ENCODE data around the gene FAM156B. TPM values are rescaled to one million over a fixed set of nuclear protein-coding genes. Genes with fewer than 3 reads are reported as not detected.
"Not testable (repeated sequence)": the region's sequence is repeated elsewhere in the genome, so short reads cannot be mapped to it uniquely, and the experiment has no call there.

Gene FAM156B
- total RNA-seq, 1 experiment from 2014 or later, result 15.2 TPM

GRCh38 chrX:52923781-52924241 lies 26.7 kb downstream of the FAM156B start:
- peak; percentile 72 for DNase-seq (ENCODE audit: low read depth)

GRCh38 chrX:52930214-52930613 lies 33.1 kb downstream of the FAM156B start:
- DNase-seq (ENCODE audit: low read depth), result not testable (repeated sequence)

GRCh38 chrX:52933213-52933612 lies 36.1 kb downstream of the FAM156B start:
- no peak for DNase-seq (ENCODE audit: low read depth)

- no peak for DNase-seq (ENCODE audit: low read depth)
Observed at GRCh38 chrX:52933976-52934703, 37.0 kb downstream of the FAM156B start.

GRCh38 chrX:52934704-52935469 lies 37.8 kb downstream of the FAM156B start:
- DNase-seq (ENCODE audit: low read depth), result peak; percentile 95

GRCh38 chrX:52935470-52935784 lies 38.3 kb downstream of the FAM156B start:
- DNase-seq (ENCODE audit: low read depth), result not testable (repeated sequence)

GRCh38 chrX:52940704-52941103 lies 43.6 kb downstream of the FAM156B start:
- not testable (repeated sequence) for DNase-seq (ENCODE audit: low read depth)

- not testable (repeated sequence) for DNase-seq (ENCODE audit: low read depth)
Observed at GRCh38 chrX:52941728-52942127, 44.6 kb downstream of the FAM156B start.

- not testable (repeated sequence) for DNase-seq (ENCODE audit: low read depth)
Observed at GRCh38 chrX:52945838-52946494, 48.8 kb downstream of the FAM156B start.

- not testable (repeated sequence) for DNase-seq (ENCODE audit: low read depth)
Observed at GRCh38 chrX:52947501-52947900, 50.4 kb downstream of the FAM156B start.

GRCh38 chrX:52948265-52948664 lies 51.1 kb downstream of the FAM156B start:
- not testable (repeated sequence) for DNase-seq (ENCODE audit: low read depth)

- not testable (repeated sequence) for DNase-seq (ENCODE audit: low read depth)
Observed at GRCh38 chrX:52949325-52949724, 52.2 kb downstream of the FAM156B start.

- DNase-seq (ENCODE audit: low read depth), result not testable (repeated sequence)
Observed at GRCh38 chrX:52949884-52950283, 52.8 kb downstream of the FAM156B start.

Other genes with a start within 250 kb of the FAM156B start
- not detected in 2 replicates for gene SSX7, start 242.4 kb upstream of the FAM156B start, total RNA-seq (2014; rRNA removed; shearing (Covaris generic))
- not detected in 2 replicates for gene SSX2, start 190.2 kb upstream of the FAM156B start, total RNA-seq (2014; rRNA removed; shearing (Covaris generic))
- 0.25 and 0.98 TPM in 2 replicates for gene SSX2B, start 146.1 kb upstream of the FAM156B start, total RNA-seq (2014; rRNA removed; shearing (Covaris generic))
- not detected in 2 replicates for gene SPANXN5, start 99.9 kb upstream of the FAM156B start, total RNA-seq (2014; rRNA removed; shearing (Covaris generic))
- not detected in 2 replicates for gene XAGE5, start 86.0 kb upstream of the FAM156B start, total RNA-seq (2014; rRNA removed; shearing (Covaris generic))
- gene XAGE3, start 29.2 kb upstream of the FAM156B start, total RNA-seq (2014; rRNA removed; shearing (Covaris generic)), result not detected in 2 replicates
- gene FAM156A, start 61.2 kb downstream of the FAM156B start, total RNA-seq (2014; rRNA removed; shearing (Covaris generic)), result 23.1 and 26.1 TPM in 2 replicates
- 0.54 and 0.81 TPM in 2 replicates for gene GPR173, start 151.5 kb downstream of the FAM156B start, total RNA-seq (2014; rRNA removed; shearing (Covaris generic))
- 4.9 and 18.5 TPM in 2 replicates for gene TSPYL2, start 185.0 kb downstream of the FAM156B start, total RNA-seq (2014; rRNA removed; shearing (Covaris generic))
- 3.3 TPM in 2 replicates for gene KANTR, start 196.8 kb downstream of the FAM156B start, total RNA-seq (2014; rRNA removed; shearing (Covaris generic))

All from M059J (cell line).